ENCODE results near the gene FAM3D. TPM values are rescaled to one million over a fixed set of nuclear protein-coding genes. Genes with fewer than 3 reads are reported as not detected.

The FAM3D gene
- polyA plus RNA-seq, 1 of the 3 experiments (the other 2 are of a cell fraction), result not detected

DNA sequence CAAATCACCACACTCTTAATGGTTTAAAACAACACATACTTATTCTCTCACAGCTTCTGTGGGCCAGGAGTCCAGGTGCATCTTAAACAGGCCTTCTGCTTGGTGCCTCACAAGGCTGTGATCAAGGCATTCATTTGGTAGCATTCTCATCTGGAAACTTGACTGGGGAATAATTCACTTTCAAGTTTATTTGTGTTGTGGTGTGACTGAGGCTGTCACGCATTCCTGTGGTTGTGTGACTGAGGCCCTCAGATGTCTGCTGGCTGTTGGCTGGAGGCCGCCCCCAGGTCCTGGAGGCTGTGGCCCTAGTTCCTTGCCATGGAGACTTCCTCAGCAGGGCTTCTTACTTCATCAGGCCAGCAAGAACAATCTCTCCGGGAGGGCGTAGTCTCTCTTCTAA lies 16.9 kb upstream of the FAM3D start:
- Histone ChIP-seq H3K9me2 (no peaks in the 10 kb centered on the region), H3K36me3 (replicated peaks in 1 of 2; ENCODE audit: control insufficient read depth in 1 of 2, insufficient read depth in 2 of 2, low read length in 1 of 2) (no peaks in the 10 kb centered on the region), H2AFZ (ENCODE audit: low read depth) (no peak overlapping the region), H3K9me3 (no peaks in the 10 kb centered on the region), H3K27ac (ENCODE audit: low read depth in 2 of 2, low read length in 1 of 2) (no peak overlapping the region), H3K4me1 (ENCODE audit: control insufficient read depth in 1 of 2, insufficient read depth in 2 of 2, low read depth in 1 of 2, low read length in 1 of 2) (no peaks in the 10 kb centered on the region; a peak in 1 of 4 replicates), H3K27me3 (ENCODE audit: insufficient read depth) (no peaks in the 10 kb centered on the region; the same call in 1 of the 2 replicates), H3K4me3 (ENCODE audit: low read depth in 2 of 2, low read length in 1 of 2) (no peak overlapping the region), H3K9ac (no peak overlapping the region), H4K20me1 (ENCODE audit: insufficient read depth) (no peaks in the 10 kb centered on the region), H3K4me2 (no peak overlapping the region), H3F3A (replicated peaks; ENCODE audit: insufficient read depth) (no peaks in the 10 kb centered on the region), H3K79me2 (ENCODE audit: insufficient read depth) (no peaks in the 10 kb centered on the region)
- no peak for DNase-seq
- ChIA-PET POLR2A (no interaction called here), CTCF (interaction anchor here (0.7 kb wide), 1 partner anchor 53 kb away, joined by 5 read pairs; no protein-coding TSS in a partner anchor)
- WGBS (ENCODE audit: low lambda C conversion rate), result 73% methylated on average over 4 of the region's 4 CpGs
- no peak for TF ChIP-seq RAD21 (IDR thresholded peaks at IDR 0.05; ENCODE audit: low read length)
- no peak for TF ChIP-seq EP300 (IDR thresholded peaks at IDR 0.05; ENCODE audit: borderline replicate concordance in 1 of 2, low read depth in 1 of 2, low read length in 1 of 2)
- TF ChIP-seq GATA2 (CRISPR knock-in tag; IDR thresholded peaks at IDR 0.05), result no peak
- TF ChIP-seq TEAD4 (IDR thresholded peaks at IDR 0.05; ENCODE audit: borderline replicate concordance, insufficient read depth), result no peak
- TF ChIP-seq, protein P1, sequence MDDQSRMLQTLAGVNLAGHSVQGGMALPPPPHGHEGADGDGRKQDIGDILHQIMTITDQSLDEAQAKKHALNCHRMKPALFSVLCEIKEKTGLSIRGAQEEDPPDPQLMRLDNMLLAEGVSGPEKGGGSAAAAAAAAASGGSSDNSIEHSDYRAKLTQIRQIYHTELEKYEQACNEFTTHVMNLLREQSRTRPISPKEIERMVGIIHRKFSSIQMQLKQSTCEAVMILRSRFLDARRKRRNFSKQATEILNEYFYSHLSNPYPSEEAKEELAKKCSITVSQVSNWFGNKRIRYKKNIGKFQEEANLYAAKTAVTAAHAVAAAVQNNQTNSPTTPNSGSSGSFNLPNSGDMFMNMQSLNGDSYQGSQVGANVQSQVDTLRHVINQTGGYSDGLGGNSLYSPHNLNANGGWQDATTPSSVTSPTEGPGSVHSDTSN (IDR thresholded peaks at IDR 0.05), result no peak
- no peak for TF ChIP-seq FOXJ3 (CRISPR knock-in tag; IDR thresholded peaks at IDR 0.05)
- no peak for TF ChIP-seq NFIC (IDR thresholded peaks at IDR 0.05; ENCODE audit: borderline replicate concordance)
- TF ChIP-seq, protein P2, sequence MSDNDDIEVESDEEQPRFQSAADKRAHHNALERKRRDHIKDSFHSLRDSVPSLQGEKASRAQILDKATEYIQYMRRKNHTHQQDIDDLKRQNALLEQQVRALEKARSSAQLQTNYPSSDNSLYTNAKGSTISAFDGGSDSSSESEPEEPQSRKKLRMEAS (IDR thresholded peaks at IDR 0.05; ENCODE audit: low read depth), result no peak
- TF ChIP-seq MXI1 (IDR thresholded peaks at IDR 0.05; ENCODE audit: low read depth, low read length), result no peak
- TF ChIP-seq TAF1 (IDR thresholded peaks at IDR 0.05; ENCODE audit: borderline replicate concordance, low read depth, low read length), result no peak
- no peak for TF ChIP-seq RXRA (IDR thresholded peaks at IDR 0.05; ENCODE audit: borderline replicate concordance, low read depth)
- TF ChIP-seq YY1 (IDR thresholded peaks at IDR 0.05; ENCODE audit: low read depth), result no peak
- no peak for TF ChIP-seq EZH2phosphoT487 (IDR thresholded peaks at IDR 0.05; ENCODE audit: borderline replicate concordance, low read depth)
- no peak for TF ChIP-seq CHD2 (IDR thresholded peaks at IDR 0.05; ENCODE audit: low read length, partially characterized antibody)
- TF ChIP-seq, protein P3, sequence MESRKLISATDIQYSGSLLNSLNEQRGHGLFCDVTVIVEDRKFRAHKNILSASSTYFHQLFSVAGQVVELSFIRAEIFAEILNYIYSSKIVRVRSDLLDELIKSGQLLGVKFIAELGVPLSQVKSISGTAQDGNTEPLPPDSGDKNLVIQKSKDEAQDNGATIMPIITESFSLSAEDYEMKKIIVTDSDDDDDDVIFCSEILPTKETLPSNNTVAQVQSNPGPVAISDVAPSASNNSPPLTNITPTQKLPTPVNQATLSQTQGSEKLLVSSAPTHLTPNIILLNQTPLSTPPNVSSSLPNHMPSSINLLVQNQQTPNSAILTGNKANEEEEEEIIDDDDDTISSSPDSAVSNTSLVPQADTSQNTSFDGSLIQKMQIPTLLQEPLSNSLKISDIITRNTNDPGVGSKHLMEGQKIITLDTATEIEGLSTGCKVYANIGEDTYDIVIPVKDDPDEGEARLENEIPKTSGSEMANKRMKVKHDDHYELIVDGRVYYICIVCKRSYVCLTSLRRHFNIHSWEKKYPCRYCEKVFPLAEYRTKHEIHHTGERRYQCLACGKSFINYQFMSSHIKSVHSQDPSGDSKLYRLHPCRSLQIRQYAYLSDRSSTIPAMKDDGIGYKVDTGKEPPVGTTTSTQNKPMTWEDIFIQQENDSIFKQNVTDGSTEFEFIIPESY (IDR thresholded peaks at IDR 0.05; ENCODE audit: borderline replicate concordance, low read depth), result no peak
- TF ChIP-seq MEF2A (IDR thresholded peaks at IDR 0.05; ENCODE audit: borderline replicate concordance, low read depth), result no peak
- no peak for TF ChIP-seq POLR2AphosphoS5 (IDR thresholded peaks at IDR 0.05; ENCODE audit: low read depth, low read length)
- TF ChIP-seq FOSL2 (IDR thresholded peaks at IDR 0.05; ENCODE audit: borderline replicate concordance, low read depth), result no peak
- TF ChIP-seq, protein P4, sequence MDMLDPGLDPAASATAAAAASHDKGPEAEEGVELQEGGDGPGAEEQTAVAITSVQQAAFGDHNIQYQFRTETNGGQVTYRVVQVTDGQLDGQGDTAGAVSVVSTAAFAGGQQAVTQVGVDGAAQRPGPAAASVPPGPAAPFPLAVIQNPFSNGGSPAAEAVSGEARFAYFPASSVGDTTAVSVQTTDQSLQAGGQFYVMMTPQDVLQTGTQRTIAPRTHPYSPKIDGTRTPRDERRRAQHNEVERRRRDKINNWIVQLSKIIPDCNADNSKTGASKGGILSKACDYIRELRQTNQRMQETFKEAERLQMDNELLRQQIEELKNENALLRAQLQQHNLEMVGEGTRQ (IDR thresholded peaks at IDR 0.05; ENCODE audit: borderline replicate concordance, low read depth, low read length), result no peak

Data from SK-N-SH (cell line).